Measurements from ENCODE around the gene HLTF.

The HLTF gene

DNA sequence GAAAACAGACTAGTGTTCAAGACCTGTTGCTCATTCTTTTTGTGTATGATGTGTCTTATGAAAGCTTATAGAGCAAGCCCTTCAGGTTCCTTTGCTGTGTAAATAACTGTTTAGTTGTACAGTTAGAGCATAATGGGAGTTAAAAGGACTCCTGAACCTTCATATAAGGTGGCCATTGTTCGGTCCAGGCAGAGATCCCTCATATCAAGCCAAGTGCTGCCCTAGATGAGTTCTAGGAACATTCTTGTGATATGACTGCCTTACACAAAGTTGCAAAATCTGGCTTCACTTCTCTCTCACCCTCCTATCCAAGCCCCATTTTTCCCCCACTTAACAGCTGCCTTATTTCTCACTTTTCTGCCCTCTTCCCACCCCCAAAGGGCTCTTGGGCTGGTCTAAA, 68.1 kb downstream of the HLTF start:
- no peak for DNase-seq (ENCODE audit: low spot score)

DNA sequence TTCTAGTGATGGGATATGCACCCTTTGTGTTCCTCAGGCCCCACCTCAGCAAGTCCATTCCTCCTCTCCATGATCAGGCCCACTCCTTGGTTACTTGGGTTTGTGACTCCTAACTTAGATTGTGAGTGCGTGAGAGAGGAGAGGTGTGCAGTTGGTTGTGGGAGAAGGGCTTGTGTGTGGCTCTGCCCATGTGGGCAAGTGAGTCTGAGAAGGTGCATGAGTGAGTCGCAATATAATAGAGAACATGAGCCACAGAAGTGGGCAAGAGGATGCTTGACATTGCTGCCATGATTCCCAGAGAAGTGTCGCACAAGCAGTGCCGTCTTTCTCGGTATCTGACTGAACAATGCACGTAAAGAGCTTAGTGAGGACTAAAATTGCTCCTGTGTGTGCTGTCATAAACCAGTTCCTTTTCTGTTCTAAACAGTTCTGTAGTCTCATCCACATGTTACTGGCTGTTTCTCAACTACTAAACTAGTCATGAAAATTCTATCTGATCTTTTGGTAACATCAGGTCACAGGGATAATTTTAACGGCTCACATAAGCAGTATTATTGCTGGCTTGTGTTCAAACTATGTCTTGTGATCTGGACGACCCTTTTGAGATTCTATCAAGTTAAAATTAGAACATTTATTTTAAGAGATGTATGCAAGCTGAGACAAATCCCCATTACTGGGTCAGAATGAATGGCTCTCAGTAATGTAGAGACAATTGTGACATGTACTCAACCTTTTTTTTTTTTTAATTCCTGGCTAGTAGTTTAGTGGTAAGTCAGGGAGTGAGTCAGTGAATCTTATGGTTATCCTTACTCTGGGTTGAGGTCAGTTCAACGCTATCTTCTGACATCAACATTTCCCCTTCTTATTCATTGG, 69.4 kb downstream of the HLTF start:
- DNase-seq (ENCODE audit: low spot score) = no peak

DNA sequence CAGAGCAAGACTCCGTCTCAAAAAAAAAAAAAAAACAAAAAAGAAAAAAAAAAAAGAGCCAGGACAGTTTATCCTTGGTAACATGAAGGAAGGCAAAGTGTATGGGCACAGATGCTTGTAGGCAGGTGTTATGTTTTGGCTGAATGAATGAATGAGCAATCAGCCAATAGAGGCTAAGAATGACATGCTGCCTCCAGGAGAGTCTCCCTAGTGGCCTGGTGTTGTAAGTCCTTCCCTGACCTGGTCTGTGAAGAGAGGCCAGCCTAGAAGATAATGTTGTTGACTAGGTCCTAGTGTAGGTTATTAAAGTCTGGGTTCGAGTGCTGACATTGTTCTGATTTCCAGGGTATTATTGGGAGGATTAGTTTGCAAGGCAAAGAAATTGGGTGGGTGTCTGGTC, 70.1 kb downstream of the HLTF start:
- no peak for DNase-seq (ENCODE audit: low spot score)

DNA sequence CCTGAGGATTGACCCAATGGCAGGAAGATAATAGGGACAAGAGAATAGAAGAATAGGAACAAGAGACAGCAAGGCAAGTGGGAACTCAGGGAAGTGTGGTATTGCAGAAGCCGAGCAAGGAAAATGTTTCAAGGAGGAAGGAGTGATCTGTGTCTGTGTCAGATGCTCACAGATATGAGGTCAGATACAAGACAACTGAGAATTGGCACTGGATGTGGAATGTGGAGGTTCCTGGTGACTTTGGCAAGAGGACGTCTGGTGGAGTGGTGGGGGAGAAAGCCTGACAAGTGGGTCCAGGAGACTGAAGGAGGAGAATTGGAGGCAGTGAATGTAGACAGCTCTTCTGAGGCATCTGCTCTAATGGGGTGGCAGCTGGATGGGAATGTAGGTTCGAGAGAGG, 70.9 kb downstream of the HLTF start:
- no peak for DNase-seq (ENCODE audit: low spot score)

DNA sequence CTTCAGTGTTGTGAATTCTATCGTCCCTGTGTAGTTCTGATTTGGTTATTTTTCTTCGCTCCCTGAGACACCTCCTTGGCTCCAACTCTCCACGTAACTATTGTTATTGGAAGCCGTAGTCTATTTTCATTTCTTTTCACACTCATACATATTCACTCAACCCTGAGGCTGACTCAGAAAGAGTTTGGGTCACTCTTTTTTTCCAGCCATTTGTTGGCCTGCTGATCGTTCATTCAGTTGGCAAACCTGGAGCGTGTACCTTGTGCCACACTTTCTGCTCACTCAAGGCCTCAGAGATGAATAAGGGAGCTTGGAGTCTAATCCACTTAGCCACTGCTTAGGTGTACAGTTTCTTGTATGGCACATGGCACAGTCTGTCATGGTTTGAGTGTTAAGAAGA, 72.6 kb downstream of the HLTF start:
- DNase-seq (ENCODE audit: low spot score) = no peak

GRCh38 chr3:149011676-149012075, 74.7 kb downstream of the HLTF start:
- DNase-seq (ENCODE audit: low spot score) = no peak

- DNase-seq (ENCODE audit: low spot score) = no peak
These were observed 75.4 kb downstream of the HLTF start for GRCh38 chr3:149010966-149011365.

DNA sequence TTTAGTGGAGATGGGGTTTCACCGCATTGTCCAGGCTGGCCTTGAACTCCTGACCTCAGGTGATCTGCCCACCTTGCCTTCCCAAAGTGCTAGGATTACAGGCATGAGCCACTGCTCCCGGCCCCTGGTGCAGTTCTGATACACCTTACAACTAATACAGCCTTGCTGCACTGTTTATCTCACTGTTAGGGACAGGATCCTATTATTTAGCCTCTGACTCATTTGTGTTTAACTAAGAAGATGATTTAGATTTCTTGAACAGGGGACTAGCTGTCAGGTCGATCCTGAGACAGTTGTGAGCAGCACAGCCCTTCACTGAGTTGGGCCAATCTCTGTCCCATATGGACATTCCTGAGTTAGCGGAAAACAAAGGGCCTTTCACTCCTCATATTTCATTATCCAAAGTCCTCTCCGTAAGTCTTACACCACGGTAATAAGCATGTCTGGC, 75.8 kb downstream of the HLTF start:
- no peak for DNase-seq (ENCODE audit: low spot score)

DNA sequence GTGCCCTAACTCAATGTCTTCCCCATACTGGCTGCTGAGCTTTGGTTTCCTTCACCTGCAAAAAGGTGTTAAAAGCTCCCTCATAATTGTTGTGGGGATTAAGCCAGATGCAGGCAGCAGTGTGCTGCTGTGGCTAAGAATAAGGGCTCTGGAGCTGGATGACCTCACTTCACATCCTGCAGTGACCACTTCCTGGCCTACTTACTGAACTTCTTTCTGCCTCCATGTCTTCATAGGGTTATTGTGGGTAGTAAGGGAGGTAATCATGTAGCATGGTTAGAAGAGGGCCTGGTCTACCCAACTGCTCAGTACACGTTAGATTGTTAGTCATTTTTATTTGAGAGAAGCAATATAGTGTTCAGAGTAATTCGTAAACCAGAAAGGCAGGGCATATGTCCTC, 76.6 kb downstream of the HLTF start:
- DNase-seq (ENCODE audit: low spot score) = no peak

- no peak for DNase-seq (ENCODE audit: low spot score)
These were observed 78.6 kb downstream of the HLTF start for GRCh38 chr3:149007567-149008257.

GRCh38 chr3:149005416-149005815, 80.9 kb downstream of the HLTF start:
- no peak for DNase-seq (ENCODE audit: low spot score)

- DNase-seq (ENCODE audit: low spot score) = no peak
These were observed 81.7 kb downstream of the HLTF start for GRCh38 chr3:149004622-149005021.

DNA sequence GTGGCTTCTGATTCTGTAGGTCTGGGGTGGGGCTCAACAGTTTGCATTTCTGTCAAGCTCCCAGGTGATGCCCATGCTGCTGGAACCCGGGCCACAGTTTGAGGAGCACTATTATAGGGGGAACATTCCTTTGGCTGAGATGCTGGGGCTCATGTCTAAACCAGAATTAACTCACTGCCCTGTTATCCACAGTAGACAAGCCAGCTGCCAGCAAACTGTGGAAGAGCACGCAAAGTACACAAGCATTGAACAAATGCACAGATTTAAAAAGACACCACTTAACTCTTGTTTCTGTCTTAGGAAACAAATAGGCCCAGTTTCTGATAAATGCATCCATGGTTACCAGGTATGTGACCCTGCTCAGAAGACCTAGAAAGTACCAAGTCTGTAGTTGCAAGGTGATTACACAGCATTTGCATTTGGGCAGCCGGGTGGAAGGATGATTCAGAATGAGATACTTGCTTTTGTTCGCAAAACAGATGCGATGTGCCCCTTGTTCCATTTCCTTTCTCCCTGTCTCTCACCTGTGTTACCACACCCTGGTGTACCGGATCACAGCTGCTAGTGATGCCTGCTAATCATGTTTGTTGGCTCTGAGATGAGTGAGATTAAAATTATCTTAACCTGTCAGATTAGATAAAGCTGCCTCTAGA, 82.6 kb downstream of the HLTF start:
- DNase-seq (ENCODE audit: low spot score) = no peak

DNA sequence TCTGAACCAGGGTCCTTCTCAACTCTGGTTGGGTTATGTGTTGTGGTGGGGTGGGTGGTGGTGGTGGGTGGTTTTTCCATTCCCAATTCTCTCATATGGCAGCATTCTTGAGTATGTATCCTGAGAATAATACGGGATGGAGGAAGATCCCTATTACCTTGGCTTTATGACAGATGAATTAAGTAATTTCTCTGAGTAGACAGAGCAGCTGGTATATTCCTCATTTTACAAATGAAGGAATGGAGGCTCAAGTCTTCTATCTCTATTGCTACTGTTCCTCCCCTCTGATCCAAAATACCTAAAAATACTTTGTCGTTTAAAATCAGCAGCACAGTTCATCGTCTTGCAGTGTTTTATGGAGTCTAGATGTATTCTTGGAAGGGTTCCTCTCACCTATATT, 84.6 kb downstream of the HLTF start:
- no peak for DNase-seq (ENCODE audit: low spot score)

DNA sequence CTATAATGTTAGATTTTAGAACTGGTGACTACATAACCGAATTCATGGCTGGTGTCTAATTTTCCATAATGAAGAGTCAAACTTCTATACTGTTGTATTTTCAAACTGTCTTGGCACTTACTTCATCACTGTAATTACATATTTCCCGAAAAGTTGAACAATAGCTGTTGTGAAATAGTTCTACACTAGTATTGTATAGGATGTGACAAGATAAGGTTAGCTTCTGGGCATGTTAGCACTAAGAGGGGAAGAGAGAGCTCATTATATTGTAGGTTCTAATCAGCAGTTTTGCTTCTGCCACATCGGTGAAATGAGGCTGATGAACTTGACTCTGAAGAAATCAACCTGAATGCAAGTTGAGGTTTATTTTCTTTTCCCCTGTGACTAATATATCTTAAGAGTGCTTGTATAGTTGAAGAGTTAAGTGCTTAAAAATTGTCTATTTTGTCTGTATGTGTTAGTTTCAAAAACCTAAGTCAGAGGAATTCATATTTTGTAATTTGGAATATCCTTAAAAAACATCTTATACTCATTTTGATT, 86.1 kb downstream of the HLTF start:
- DNase-seq (ENCODE audit: low spot score) = no peak

DNA sequence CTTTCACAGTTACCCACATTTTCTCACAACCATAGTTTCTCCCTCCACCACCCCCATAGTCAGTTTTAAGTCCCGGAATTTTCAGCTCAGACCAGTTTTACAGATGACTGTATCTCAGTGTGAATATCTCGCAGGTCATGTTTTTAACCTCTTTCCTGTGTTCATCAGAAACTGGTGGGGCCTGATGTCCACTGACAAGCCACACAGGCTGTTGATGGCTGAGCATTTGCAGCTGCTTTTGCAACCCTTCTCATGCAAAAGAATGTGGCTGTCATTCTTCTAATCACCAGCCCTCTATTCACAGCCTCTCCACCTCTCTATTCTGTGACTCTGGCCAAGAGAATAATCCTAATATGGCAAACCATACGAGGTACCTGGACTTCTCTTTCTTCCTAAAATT, 86.5 kb downstream of the HLTF start:
- DNase-seq (ENCODE audit: low spot score) = no peak

DNA sequence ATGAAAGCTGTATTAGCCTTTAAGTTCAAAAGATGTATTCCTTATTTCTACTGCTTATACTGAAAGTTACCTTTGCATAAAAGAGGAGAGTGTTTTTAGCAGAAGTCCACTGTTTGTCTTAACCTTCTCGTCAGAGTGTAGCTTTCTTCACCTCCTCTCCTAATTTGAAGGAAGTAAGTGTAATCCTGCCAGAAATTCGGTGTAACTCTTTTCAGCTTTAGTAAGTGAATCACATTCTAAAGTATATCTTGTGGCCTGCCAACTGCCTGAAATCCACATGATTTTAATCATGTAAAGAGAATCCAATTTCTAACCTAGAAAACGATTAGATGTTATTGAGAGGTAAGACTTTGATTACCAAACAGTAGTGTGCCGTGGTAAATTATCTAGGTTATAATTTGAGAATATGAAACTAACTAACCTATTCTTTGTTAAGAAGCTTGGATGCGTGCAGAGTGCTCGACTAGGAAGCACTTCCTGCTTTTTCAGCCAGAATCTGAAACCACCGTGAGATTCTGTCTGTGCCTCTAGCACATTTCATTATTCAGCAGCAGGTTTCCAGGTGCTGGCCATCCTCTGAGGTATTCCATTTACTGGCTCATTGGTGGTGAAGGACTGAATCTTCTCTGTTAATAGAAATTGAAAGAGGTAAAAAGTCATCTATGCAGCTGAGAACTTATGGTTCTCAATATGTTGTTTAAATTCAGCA, 87.5 kb downstream of the HLTF start:
- DNase-seq (ENCODE audit: low spot score) = no peak

DNA sequence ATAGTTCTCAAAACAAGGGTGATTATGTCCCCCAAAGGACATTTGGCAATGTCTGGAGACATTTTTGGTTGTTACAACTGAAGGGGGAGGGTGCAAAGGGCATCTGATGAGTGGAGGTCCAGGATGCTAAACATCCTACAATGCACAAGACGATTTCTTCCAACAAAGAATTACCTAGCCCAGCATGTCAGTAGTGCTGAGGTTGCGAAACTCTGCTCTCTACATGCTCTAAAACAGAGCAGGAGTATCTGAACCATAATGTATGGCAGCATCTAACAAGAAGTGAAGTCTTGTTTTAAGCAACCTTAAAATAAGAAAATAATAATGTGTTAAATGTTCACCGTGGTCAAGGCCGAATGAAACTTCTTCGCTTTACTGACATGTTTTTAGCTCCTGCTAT, 88.0 kb downstream of the HLTF start:
- no peak for DNase-seq (ENCODE audit: low spot score)

DNA sequence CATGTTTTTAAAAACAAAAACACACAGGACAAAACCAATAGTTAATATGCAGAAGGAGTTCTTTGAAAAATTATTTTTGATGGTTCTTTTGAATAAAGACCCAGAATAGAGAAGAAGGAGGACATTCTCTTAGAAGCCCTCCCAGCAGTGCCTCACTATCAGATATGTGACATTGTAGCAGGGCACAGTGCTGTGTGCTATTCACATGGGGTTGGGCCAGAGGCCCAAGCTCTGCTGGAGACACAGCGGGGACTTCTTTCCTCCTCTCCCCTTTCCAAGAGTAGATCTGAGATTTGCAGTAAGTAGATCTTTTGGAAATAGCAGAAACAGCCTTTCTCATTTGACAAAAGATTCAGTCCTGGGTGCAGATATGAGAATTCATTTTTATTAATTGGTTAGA, 88.7 kb downstream of the HLTF start:
- DNase-seq (ENCODE audit: low spot score) = no peak

DNA sequence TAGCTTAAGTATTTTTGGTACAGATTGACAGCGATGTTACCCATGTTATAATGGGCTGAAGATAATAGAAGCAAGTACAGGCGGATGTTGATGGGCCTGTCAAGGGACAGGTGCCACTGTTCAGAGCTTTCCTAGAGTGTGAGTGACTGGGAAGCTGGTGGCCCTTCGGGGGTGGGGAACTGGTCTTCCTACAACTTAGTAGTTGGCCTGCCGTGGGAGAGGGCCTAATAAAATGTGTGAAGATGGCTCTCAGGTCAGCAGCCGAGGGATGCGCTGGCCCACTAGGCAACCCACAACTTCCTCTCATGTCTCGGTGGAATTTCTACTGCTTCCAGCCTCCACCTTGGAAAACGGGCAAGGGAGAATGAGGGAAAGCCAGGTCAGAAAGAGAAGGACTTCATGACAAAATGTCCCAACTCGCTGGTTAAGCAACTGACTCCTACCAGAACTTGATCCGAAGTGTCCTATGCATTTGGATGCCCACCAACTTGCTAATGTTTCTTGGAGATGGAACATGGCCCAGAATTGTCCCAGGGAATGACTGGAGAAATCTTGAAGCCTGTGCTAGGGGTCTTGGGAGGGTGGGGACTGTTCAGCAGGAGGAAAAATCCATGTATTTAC, 93.6 kb downstream of the HLTF start:
- DNase-seq (ENCODE audit: low spot score) = no peak

GRCh38 chr3:148992027-148992634, 94.2 kb downstream of the HLTF start:
- peak; percentile 17 for DNase-seq (ENCODE audit: low spot score)

Measured in putamen (tissue), 1 donor.